Kidney epithelial cell (primary cell): Measurements from ENCODE around the gene APOC3. TPM values are rescaled to one million over a fixed set of nuclear protein-coding genes. Genes with fewer than 3 reads are reported as not detected.
A peak's percentile ranks its signal among the peaks of the same experiment; 100 is the strongest.

Experiments used
- DNase-seq: peaks from one replicate; pipeline ENCODE4 v3.0.0-alpha.2; 2010; ENCODE audit warnings: low read depth
- H3K27me3 ChIP-seq: 2 replicates; pipeline ENCODE4 v1.6.0; 2011; ENCODE audit warnings: low read length; ENCODE audit not compliant: control insufficient read depth, insufficient read depth
- H3K36me3 ChIP-seq: 2 replicates; pipeline ENCODE4 v1.5.1; 2011; ENCODE audit warnings: low read length; ENCODE audit not compliant: control insufficient read depth, insufficient read depth
- H3K4me3 ChIP-seq: 2 replicates; pipeline ENCODE4 v1.5.1; 2011; ENCODE audit warnings: low read depth, mild to moderate bottlenecking, control low read depth, low read length
- CTCF ChIP-seq: IDR thresholded peaks from 2 replicates; pipeline ENCODE4 v1.5.1; 2011; ENCODE audit warnings: mild to moderate bottlenecking, moderate library complexity, low read length, control low read depth, inconsistent platforms; ENCODE audit not compliant: insufficient read depth, poor library complexity, severe bottlenecking
- total RNA-seq: library from RNA; depleted of rRNA; stranded (reverse); fragments of >200 nt; gene quantifications from 2 replicates; pipeline ENCODE4 v1.2.3, GENCODE V29; 2015

APOC3 gene
- total RNA-seq, 1 donor from 2014 or later = not detected

- no peaks in the 10 kb centered on the region for H3K36me3 ChIP-seq
- DNase-seq = no peak
- no peak for TF ChIP-seq CTCF
- H3K4me3 ChIP-seq = no peak within 1 kb of the TSS
- peaks cover 2% of the 10 kb centered on the region for H3K27me3 ChIP-seq
Observed at GRCh38 chr11:116791813-116792143, 37.9 kb upstream of the APOC3 start, which contains the start of gene APOA5. Gene APOA5 (minus strand): TSS chr11:116791879. CDS start chr11:116791860, 19 bp downstream.

GRCh38 chr11:116792144-116792868 lies 37.4 kb upstream of the APOC3 start:
- H3K36me3 ChIP-seq = no peaks in the 10 kb centered on the region
- no peak for DNase-seq
- no peak overlapping the region for H3K4me3 ChIP-seq
- no peak for TF ChIP-seq CTCF
- H3K27me3 ChIP-seq = peaks cover 2% of the 10 kb centered on the region

- no peak overlapping the region for H3K4me3 ChIP-seq
- H3K27me3 ChIP-seq = peaks cover 2% of the 10 kb centered on the region
- DNase-seq = peak; percentile 18
- no peaks in the 10 kb centered on the region for H3K36me3 ChIP-seq
- no peak for TF ChIP-seq CTCF
Observed at GRCh38 chr11:116792869-116793771, 36.6 kb upstream of the APOC3 start.

- TF ChIP-seq CTCF = no peak
- DNase-seq = no peak
- peaks cover 2% of the 10 kb centered on the region for H3K27me3 ChIP-seq
- H3K4me3 ChIP-seq = no peak overlapping the region
- H3K36me3 ChIP-seq = no peaks in the 10 kb centered on the region
Observed at GRCh38 chr11:116793772-116794097, 36.0 kb upstream of the APOC3 start.

- Histone ChIP-seq H3K4me3 (no peak overlapping the region), H3K36me3 (no peaks in the 10 kb centered on the region), H3K27me3 (peaks cover 2% of the 10 kb centered on the region)
- DNase-seq = no peak
- TF ChIP-seq CTCF = no peak
Observed at GRCh38 chr11:116794851-116795250, 34.9 kb upstream of the APOC3 start.
